NCI-H2029 (cell line): ENCODE measurements around the gene MID2.
"Not testable (repeated sequence)": the region's sequence is repeated elsewhere in the genome, so short reads cannot be mapped to it uniquely, and the experiment has no call there.

Experiments
- DNase-seq: peaks from one replicate; lab custom pipeline; 2025; lab: John Stamatoyannopoulos, UW

Gene MID2

DNA sequence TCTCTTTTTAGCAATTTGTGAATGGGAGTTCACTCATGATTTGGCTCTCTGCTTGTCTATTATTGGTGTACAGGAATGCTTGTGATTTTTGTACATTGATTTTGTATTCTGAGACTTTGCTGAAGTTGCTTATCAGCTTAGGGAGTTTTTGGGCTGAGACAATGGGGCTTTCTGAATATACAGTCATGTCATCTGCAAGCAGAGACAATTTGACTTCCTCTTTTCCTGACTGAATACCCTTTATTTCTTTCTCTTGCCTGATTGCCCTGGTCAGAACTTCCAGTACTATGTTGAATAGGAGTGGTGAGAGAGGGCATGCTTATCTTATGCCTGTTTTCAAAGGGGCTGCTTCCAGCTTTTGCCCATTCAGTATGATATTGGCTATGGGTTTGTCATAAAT lies 129.7 kb downstream of the MID2 start:
- not testable (repeated sequence) for DNase-seq

DNA sequence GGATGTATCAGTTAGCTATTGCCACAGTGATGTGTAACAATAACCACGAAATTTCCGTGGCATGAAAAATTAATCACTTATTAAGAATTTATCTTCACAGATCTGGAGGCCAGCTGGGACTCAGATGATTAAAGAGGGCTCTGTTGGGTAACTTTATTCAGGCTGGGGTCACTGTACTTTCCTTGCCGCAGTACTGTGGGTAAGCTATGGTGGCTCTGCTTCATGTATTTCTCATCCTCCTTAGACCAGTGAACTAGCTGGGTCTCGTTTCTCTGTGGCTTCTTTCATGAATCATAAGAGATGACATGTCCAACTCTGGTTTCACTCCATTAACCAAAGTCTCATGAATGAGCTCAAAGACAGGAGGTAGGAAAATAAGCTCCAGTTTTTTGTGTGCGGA lies 143.0 kb downstream of the MID2 start:
- DNase-seq, result no peak

DNA sequence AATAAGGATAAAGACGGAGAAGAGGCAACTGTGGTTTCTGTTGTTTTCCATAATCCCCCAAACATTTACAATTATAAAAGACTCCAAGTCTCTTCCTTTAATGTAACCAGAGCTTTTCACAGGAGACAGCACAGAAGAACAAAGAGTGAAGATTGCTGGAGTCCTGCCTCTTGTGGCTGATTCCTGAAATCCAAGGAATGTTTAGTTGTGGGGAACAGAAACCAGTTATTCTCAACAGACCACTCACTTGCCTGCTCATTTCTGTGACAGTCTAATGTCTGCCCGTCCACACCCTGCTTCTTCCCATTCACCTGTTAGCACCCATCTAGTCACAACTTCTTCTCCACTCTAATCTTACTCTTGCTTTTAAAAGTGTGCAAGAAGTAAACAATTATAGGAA lies 144.4 kb downstream of the MID2 start:
- no peak for DNase-seq

DNA sequence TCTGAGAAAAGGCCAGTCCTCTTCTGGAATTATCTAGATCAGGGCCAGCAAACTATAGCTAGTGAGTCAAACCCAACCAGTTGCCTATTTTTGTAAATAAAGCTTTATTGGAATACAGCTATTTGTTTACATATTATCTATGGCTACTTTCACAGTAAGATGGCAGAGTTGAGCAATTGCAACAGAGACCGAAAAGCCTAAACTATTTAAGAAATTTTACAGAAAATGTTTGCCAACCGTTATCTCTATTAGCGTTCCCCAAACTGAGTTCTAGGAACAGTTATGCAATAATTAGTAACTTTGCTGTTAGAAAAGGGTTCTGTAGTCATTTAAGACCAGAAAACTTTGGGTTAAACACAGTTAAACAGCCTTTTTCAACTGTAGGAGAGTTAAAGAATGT lies 146.0 kb downstream of the MID2 start:
- no peak for DNase-seq
